ENCODE results near the gene MAP9. TPM values are rescaled to one million over a fixed set of nuclear protein-coding genes. Genes with fewer than 3 reads are reported as not detected.

The MAP9 gene
- total and polyA plus RNA-seq, 7 donors: 0.69 to 17.1 (median 9.7) TPM

GRCh38 chr4:155367608-155368007 lies 9.2 kb downstream of the MAP9 start:
- Histone ChIP-seq H3K27ac (no peak overlapping the region), H3K4me3 (no peak overlapping the region), H3K27me3 (no peaks in the 10 kb centered on the region), H3K9me3 (no peaks in the 10 kb centered on the region), H3K36me3 (peaks cover 0 to 16% (median 0%) of the 10 kb centered on the region in 4 donors), H3K4me1 (peaks cover 0 to 12% (median 3%) of the 10 kb centered on the region in 4 donors)
- WGBS, 2 donors: 93 to 94% methylated on average over 2 of the region's 2 CpGs
- intact Hi-C loops (cut with DNase I): no loop called here
- TF ChIP-seq POLR2AphosphoS5 (IDR thresholded peaks at IDR 0.05) (no peak), EP300 (IDR thresholded peaks at IDR 0.05) (no peak), POLR2A (IDR thresholded peaks at IDR 0.05) (no peak)
- TF ChIP-seq, protein P1, sequence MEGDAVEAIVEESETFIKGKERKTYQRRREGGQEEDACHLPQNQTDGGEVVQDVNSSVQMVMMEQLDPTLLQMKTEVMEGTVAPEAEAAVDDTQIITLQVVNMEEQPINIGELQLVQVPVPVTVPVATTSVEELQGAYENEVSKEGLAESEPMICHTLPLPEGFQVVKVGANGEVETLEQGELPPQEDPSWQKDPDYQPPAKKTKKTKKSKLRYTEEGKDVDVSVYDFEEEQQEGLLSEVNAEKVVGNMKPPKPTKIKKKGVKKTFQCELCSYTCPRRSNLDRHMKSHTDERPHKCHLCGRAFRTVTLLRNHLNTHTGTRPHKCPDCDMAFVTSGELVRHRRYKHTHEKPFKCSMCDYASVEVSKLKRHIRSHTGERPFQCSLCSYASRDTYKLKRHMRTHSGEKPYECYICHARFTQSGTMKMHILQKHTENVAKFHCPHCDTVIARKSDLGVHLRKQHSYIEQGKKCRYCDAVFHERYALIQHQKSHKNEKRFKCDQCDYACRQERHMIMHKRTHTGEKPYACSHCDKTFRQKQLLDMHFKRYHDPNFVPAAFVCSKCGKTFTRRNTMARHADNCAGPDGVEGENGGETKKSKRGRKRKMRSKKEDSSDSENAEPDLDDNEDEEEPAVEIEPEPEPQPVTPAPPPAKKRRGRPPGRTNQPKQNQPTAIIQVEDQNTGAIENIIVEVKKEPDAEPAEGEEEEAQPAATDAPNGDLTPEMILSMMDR (IDR thresholded peaks at IDR 0.05): no peak
- DNase-seq: no peak

DNA sequence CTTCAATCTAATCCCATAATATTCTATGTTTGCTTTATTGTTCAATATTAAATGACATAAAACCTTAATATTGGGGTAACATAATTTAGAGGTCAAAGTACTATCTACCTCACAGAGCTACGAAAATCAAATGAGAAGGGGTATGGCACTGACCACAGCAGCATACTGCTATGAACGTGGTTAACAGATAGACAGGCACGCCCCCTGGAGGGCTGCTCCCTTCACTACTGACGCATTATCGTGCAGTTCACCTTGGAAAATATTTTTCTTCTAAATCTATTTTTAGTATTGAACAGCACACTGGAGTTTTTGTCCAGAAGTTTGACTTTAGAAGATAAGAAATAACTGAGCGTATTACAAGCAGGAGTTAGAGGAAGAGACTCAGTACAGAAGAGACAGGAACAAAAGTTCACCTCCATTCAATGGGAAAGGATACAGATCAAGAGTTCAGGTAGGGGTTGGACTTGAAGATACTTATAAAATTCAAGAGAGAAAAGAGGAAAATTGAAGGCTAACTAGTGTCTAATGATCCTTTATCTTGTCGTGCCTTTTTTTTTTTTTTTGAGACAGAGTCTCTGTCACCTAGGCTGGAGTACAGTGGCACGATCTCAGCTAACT lies 22.7 kb downstream of the MAP9 start:
- Histone ChIP-seq H3K4me3 (no peak overlapping the region), H3K9me3 (no peaks in the 10 kb centered on the region), H3K36me3 (peaks cover 0 to 31% (median 2%) of the 10 kb centered on the region in 4 donors), H3K27ac (no peak overlapping the region), H3K4me1 (peaks cover 0 to 5% (median 0%) of the 10 kb centered on the region in 4 donors), H3K27me3 (no peaks in the 10 kb centered on the region)
- 25 to 44% methylated on average over 8 of the region's 8 CpGs for WGBS, 2 donors
- DNase-seq: peak; percentile 72
- intact Hi-C loops (cut with DNase I): no loop called here
- TF ChIP-seq POLR2A (IDR thresholded peaks at IDR 0.05): no peak
- TF ChIP-seq, protein P1 (IDR thresholded peaks at IDR 0.05): peak in 3 of 4 experiments; percentile 27 to 63 (median 42)

DNA sequence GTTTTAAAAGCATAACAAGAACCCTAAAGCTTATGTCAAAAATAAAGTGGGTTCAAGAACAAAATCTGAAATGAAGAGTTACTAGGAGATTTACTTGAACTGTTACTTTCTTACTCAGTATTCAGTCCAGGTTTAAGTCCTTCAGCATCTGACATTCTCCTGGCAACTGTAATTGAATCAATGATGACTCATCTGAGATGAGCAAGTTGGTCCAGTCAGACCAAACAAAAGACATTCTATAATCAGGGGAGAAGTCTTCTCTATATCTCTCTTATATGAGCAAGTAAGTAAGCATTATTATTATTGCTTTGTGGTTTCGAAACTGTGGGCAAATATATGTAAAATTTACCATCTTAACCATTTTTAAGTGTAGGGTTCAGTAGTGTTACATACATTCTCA lies 34.6 kb downstream of the MAP9 start:
- 62 to 82% methylated on average over 1 of the region's 1 CpG for WGBS, 2 donors
- intact Hi-C loops (cut with DNase I): no loop called here
- Histone ChIP-seq H3K36me3 (peaks cover 0 to 14% (median 0%) of the 10 kb centered on the region in 4 donors), H3K27ac (no peak overlapping the region), H3K4me1 (no peaks in the 10 kb centered on the region), H3K9me3 (no peaks in the 10 kb centered on the region), H3K27me3 (no peaks in the 10 kb centered on the region), H3K4me3 (no peak overlapping the region)
- no peak for DNase-seq
- TF ChIP-seq, protein P1 (IDR thresholded peaks at IDR 0.05): no peak
- TF ChIP-seq POLR2A (IDR thresholded peaks at IDR 0.05): no peak
- no peak for TF ChIP-seq EP300 (IDR thresholded peaks at IDR 0.05)
- no peak for TF ChIP-seq POLR2AphosphoS5 (IDR thresholded peaks at IDR 0.05)

DNA sequence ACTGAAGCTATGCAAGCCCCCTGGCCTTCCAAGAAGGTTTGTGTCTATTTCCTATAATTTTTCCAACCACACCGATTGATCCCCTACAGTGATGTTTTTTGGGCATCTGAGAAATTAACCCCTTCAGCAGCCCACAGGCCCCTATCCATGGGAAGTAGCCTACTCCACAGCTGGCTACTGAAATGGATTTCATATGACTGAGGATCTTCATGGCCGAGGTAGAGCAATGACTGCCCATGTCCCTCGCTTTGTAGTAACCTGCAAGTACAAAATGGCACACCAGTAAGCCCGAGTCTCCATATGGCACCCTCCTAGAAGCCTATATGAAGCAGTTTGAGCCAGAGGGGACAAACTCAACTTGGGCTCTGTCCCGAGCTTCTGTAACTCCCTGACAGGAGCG lies 36.8 kb downstream of the MAP9 start:
- no peak overlapping the region for H3K27ac ChIP-seq
- no peak for TF ChIP-seq EP300 (IDR thresholded peaks at IDR 0.05)
- TF ChIP-seq POLR2AphosphoS5 (IDR thresholded peaks at IDR 0.05): no peak
- TF ChIP-seq, protein P1 (IDR thresholded peaks at IDR 0.05): no peak
- no peak for TF ChIP-seq POLR2A (IDR thresholded peaks at IDR 0.05)
- DNase-seq: no peak
- H3K4me3 ChIP-seq: no peak overlapping the region
- H3K27me3 ChIP-seq: no peaks in the 10 kb centered on the region
- H3K4me1 ChIP-seq: no peaks in the 10 kb centered on the region
- 83 to 87% methylated on average over 6 of the region's 6 CpGs for WGBS, 2 donors
- peaks cover 0 to 1% (median 0%) of the 10 kb centered on the region in 4 donors for H3K36me3 ChIP-seq
- intact Hi-C loops (cut with DNase I): no loop called here
- H3K9me3 ChIP-seq: no peaks in the 10 kb centered on the region

DNA sequence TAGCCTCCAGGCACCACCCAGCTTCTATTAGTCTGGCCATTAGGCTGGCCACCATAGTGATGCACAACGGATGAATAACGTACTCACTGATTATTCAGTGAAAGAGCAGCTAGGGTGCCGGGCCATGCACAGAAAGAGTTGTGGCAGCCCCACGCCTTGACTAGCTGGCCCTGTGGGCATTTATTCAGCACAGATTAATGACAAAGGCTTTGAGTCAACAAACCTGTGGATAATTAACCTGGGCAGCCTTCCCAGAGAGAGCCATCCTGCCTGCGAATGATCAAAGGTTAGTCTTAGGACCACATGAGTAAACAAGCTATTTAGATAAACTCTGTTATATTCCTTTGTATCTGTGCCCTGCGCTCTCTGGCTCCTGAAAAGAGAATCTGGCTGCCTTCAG lies 37.2 kb downstream of the MAP9 start:
- DNase-seq: no peak
- Histone ChIP-seq H3K9me3 (no peaks in the 10 kb centered on the region), H3K4me1 (no peaks in the 10 kb centered on the region), H3K27ac (no peak overlapping the region), H3K36me3 (no peaks in the 10 kb centered on the region), H3K4me3 (no peak overlapping the region), H3K27me3 (no peaks in the 10 kb centered on the region)
- 57 to 69% methylated on average over 6 of the region's 6 CpGs for WGBS, 2 donors
- TF ChIP-seq EP300 (IDR thresholded peaks at IDR 0.05) (no peak), POLR2A (IDR thresholded peaks at IDR 0.05) (no peak), POLR2AphosphoS5 (IDR thresholded peaks at IDR 0.05) (no peak)
- TF ChIP-seq, protein P1 (IDR thresholded peaks at IDR 0.05): no peak
- intact Hi-C loops (cut with DNase I): no loop called here

Measured in sigmoid colon (tissue), 7 donors.